ENCODE results near the gene ALK. TPM values are rescaled to one million over a fixed set of nuclear protein-coding genes. Genes with fewer than 3 reads are reported as not detected.
A peak's percentile ranks its signal among the peaks of the same experiment; 100 is the strongest.

The ALK gene
- total RNA-seq, 2 donors from 2014 or later, result 0.13 to 0.46 TPM

GRCh38 chr2:29239209-29239960, 682.0 kb downstream of the ALK start:
- Mint-ChIP-seq H3K36me3 (ENCODE audit: low read depth) (no peaks in the 10 kb centered on the region), H3K27ac (no peak overlapping the region), H3K4me1 (no peaks in the 10 kb centered on the region), H3K27me3 (ENCODE audit: insufficient read depth) (peaks cover 7% of the 10 kb centered on the region), H3K4me3 (no peak overlapping the region), H3K9me3 (no peaks in the 10 kb centered on the region)
- WGBS, 2 experiments (ENCODE audit: insufficient coverage in 1 of 2, insufficient read length in 1 of 2), result 92 to 98% methylated on average over 7 to 15 of the region's 15 CpGs
- Histone ChIP-seq H3K9me3 (ENCODE audit: control insufficient read depth, low read length) (no peaks in the 10 kb centered on the region), H3K9ac (ENCODE audit: extremely low read depth, low read length, poor library complexity, severe bottlenecking) (no peak overlapping the region), H3K4me3 (ENCODE audit: low read length) (no peak overlapping the region), H3K27ac (ENCODE audit: low read depth, low read length) (no peak overlapping the region), H3K4me1 (ENCODE audit: control insufficient read depth, insufficient read depth, low read length) (no peaks in the 10 kb centered on the region), H3K27me3 (ENCODE audit: control insufficient read depth, insufficient read depth, low read length, poor library complexity, severe bottlenecking) (no peaks in the 10 kb centered on the region), H3K36me3 (ENCODE audit: control insufficient read depth, insufficient read depth, low read length) (no peaks in the 10 kb centered on the region)
- peak; percentile 63 for DNase-seq
- no peak for TF ChIP-seq CTCF (conservative IDR thresholded peaks at IDR 0.05)

GRCh38 chr2:29238497-29238896, 682.9 kb downstream of the ALK start:
- H3K36me3 Mint-ChIP-seq (ENCODE audit: low read depth), result no peaks in the 10 kb centered on the region
- Histone ChIP-seq H3K27ac (ENCODE audit: low read depth, low read length) (no peak overlapping the region), H3K36me3 (ENCODE audit: control insufficient read depth, insufficient read depth, low read length) (no peaks in the 10 kb centered on the region), H3K27me3 (ENCODE audit: control insufficient read depth, insufficient read depth, low read length, poor library complexity, severe bottlenecking) (no peaks in the 10 kb centered on the region), H3K4me3 (ENCODE audit: low read length) (no peak overlapping the region), H3K9me3 (ENCODE audit: control insufficient read depth, low read length) (no peaks in the 10 kb centered on the region), H3K4me1 (ENCODE audit: control insufficient read depth, insufficient read depth, low read length) (no peaks in the 10 kb centered on the region), H3K9ac (ENCODE audit: extremely low read depth, low read length, poor library complexity, severe bottlenecking) (no peak overlapping the region)
- no peak overlapping the region for H3K27ac Mint-ChIP-seq
- 81 to 90% methylated on average over 6 to 7 of the region's 7 CpGs for WGBS, 2 experiments (ENCODE audit: insufficient coverage in 1 of 2, insufficient read length in 1 of 2)
- H3K4me1 Mint-ChIP-seq, result no peaks in the 10 kb centered on the region
- no peaks in the 10 kb centered on the region for H3K9me3 Mint-ChIP-seq
- TF ChIP-seq CTCF (conservative IDR thresholded peaks at IDR 0.05), result peak; percentile 90
- no peak overlapping the region for H3K4me3 Mint-ChIP-seq
- H3K27me3 Mint-ChIP-seq (ENCODE audit: insufficient read depth), result peaks cover 7% of the 10 kb centered on the region
- DNase-seq, result peak; percentile 88

GRCh38 chr2:29236074-29236473, 685.3 kb downstream of the ALK start:
- no peak overlapping the region for H3K27ac ChIP-seq (ENCODE audit: low read depth, low read length)
- no peaks in the 10 kb centered on the region for H3K36me3 ChIP-seq (ENCODE audit: control insufficient read depth, insufficient read depth, low read length)
- no peak overlapping the region for H3K9ac ChIP-seq (ENCODE audit: extremely low read depth, low read length, poor library complexity, severe bottlenecking)
- H3K27ac Mint-ChIP-seq, result no peak overlapping the region
- H3K4me3 ChIP-seq (ENCODE audit: low read length), result no peak overlapping the region
- no peaks in the 10 kb centered on the region for H3K9me3 Mint-ChIP-seq
- peaks cover 5% of the 10 kb centered on the region for H3K27me3 Mint-ChIP-seq (ENCODE audit: insufficient read depth)
- WGBS, 2 experiments (ENCODE audit: insufficient coverage in 1 of 2, insufficient read length in 1 of 2), result 96% methylated on average over 6 of the region's 6 CpGs; no CpG with 5 or more reads in 1 of the 2 experiments
- H3K4me1 ChIP-seq (ENCODE audit: control insufficient read depth, insufficient read depth, low read length), result no peaks in the 10 kb centered on the region
- H3K4me1 Mint-ChIP-seq, result no peaks in the 10 kb centered on the region
- no peak for TF ChIP-seq CTCF (conservative IDR thresholded peaks at IDR 0.05)
- no peaks in the 10 kb centered on the region for H3K9me3 ChIP-seq (ENCODE audit: control insufficient read depth, low read length)
- no peaks in the 10 kb centered on the region for H3K36me3 Mint-ChIP-seq (ENCODE audit: low read depth)
- no peak overlapping the region for H3K4me3 Mint-ChIP-seq
- H3K27me3 ChIP-seq (ENCODE audit: control insufficient read depth, insufficient read depth, low read length, poor library complexity, severe bottlenecking), result no peaks in the 10 kb centered on the region
- no peak for DNase-seq
